ENCODE measurements around the gene TRIM5.
"Not testable (repeated sequence)": the region's sequence is repeated elsewhere in the genome, so short reads cannot be mapped to it uniquely, and the experiment has no call there.

TRIM5 gene

DNA sequence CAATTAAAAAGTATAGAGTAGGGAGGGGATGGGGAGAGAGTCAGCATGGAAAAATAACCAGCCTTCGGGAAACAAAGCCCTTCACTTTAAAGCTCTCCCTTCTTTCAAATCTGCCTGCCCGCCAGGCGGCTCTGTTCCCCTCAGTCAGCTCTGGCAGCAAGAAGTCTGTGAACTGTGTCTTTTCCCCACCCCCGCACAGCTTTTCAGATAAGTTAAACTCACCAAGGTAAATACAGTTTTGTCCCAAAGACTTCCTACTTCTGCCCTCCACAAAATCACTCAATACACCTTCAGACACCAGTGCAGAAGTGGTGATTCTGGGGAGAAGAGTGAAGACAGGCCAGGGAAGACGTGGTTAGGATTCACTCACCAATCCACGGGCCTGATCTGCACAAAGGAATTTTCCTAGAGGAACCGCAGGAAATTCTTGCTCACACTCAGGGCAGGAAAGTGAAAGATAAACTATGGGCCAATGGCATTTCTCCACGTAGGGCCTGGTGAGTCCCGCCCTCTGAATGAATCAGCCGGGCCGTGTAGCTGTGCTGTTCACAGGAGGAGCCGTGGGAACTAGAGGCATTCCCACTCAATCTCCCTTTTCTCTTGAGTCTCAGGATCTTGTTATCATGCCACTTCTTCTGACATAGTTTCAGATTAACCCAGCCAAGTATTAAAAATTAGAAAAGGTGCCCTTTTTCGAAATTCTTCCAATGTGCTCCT lies at the start of gene TRIM5:
Gene TRIM5 (minus strand): TSS at position 429 of the 717 bp plus-strand sequence. CDS start 4,897 bp downstream, outside the sequence.
- DNase-seq = peak; percentile 68 to 72

DNA sequence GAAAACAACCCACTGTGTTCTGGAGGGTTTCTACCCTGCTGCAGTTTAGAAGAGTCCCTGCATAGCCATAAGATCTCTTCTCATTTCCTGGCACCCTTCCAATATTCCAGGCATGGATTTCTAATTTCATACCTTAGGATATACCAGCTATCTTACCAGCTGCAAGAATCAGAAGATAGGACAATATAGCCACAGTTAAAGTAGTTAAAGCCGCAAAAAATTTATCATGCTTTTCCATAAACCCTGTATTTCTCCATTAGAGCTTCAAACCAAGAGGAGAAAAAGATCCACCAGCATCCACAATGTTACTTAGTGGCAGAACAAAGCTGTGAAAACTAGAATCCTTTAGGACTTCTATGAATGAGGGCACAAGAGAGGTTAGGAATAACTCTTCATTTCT lies 42.8 kb upstream of the TRIM5 start:
- no peak for DNase-seq

DNA sequence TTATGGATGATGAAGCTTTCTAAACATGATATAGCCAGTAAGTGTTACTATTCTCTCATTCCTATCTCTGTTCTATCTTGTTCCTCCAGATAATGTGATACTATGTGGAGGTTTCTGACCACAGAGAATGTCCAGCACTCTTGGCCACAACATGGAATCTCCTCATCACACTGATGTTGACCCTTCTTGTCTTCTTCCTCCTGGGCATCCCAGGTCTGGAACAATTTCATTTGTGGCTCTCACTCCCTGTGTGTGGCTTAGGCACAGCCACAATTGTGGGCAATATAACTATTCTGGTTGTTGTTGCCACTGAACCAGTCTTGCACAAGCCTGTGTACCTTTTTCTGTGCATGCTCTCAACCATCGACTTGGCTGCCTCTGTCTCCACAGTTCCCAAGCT lies 41.5 kb upstream of the TRIM5 start:
- DNase-seq = no peak

DNA sequence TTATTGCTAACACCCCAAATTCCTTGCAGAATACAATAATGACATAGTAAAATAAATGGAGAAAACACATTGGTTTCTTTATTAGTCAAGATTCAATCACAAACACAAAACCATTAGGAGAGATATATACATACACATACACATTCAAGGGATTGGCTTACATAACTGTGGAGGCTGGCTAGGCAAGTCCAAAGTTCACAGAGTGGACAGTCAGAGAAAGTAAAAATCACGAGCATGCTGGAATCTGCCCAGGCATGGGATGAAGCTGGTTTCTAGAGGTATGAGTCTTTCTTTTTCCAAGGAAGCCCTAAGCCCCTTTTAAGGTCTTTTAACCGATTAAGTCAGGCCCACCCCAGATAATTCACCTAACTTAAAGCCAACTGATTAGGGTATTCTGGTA lies 37.7 kb upstream of the TRIM5 start:
- no peak for DNase-seq

DNA sequence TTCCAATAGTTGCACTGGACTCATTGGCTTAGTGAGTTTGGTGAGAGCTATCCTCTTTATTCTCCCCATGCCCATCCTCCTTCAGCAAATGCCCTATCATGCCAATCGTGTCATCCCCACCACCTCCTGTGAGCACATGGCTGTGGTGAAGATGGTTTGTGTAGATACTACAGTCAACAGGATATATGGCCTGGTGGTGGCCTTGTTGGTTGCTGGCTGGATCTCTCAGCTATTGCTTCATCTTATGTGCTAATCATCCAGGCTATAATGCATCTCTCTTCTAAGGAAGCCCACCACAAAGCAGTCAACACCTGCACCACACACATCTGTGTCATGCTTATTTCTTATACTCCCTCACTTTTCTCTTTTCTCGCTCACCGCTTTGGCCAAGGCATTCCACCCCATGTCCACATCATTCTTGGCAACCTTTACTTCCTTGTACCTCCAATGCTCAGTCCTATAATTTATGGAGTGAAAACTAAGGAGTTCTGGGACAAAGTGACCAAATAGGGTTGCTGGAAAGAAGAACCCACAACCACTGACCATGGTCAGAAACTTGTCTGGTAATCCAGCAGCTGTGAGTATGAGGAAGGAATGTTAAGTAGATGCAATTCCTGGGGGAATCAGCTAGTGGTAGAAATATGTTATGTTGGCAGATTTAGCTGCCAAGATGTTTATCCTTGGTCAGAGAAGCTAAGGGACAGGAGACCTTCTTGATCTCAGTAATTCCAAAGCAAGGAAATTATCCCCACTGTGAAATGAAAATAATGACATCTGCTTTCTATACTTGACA lies 35.0 kb upstream of the TRIM5 start:
- DNase-seq = no peak

- not testable (repeated sequence) for DNase-seq
These were observed 31.6 kb upstream of the TRIM5 start for GRCh38 chr11:5716518-5716917.

DNA sequence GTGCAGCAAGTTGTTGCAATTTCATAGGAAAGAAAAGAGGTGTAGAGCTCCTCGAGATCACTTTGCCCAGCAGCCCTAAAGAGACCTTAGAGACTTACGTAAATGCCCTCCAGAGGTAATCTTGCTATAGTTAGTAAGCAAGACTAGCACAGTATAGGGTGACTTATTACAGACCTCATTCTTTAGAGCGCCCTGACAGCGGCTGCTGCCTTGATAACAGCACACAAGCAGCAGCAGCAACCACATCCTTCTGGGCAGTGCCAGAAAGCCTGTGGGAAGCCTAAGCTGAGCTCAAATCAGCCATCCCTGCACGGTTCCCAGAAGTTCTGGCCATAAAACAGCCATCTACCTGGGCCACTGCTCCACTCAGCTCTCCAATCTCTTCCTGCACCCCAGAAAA lies 28.8 kb upstream of the TRIM5 start:
- no peak for DNase-seq

DNA sequence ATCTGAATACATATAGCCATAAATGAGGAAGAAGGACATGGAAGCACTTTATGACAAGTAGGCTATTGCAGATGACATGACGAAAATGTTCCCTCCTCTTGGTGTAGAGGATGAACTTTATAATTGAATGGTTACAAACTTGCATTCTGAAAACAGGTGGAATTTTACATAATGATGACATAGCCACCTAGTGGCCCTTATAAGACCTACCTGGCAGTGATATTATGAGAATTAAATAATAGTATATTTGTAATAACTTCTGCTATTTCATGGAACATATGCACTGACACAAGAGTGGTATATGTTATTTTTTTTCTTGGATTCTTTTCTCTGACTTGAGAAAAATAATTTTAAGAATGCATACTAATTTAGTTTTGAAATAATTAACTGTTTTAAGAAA lies 27.6 kb upstream of the TRIM5 start:
- DNase-seq = no peak

DNA sequence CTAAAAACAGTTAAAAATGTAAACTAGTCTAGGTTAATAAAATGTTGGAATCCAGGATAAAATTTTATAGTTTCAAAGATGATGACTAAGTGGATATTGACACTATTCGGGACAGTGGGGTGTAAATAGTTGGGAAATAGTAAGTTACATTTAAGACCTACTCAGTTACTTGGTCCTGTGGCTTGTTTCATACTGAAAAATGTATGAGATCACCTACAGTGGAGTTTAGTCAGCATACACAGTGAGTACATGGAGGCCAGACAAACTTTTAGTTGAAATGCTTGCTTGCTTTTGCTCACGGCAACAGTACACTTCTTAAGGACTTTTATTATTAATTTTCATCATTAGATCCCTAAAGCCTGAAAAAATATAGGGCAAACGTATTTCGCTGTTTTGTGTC lies 20.8 kb upstream of the TRIM5 start:
- DNase-seq = no peak

GRCh38 chr11:5703741-5704536 lies 19.1 kb upstream of the TRIM5 start:
- no peak for DNase-seq

- no peak for DNase-seq
These were observed 16.2 kb upstream of the TRIM5 start for GRCh38 chr11:5701055-5701577.

DNA sequence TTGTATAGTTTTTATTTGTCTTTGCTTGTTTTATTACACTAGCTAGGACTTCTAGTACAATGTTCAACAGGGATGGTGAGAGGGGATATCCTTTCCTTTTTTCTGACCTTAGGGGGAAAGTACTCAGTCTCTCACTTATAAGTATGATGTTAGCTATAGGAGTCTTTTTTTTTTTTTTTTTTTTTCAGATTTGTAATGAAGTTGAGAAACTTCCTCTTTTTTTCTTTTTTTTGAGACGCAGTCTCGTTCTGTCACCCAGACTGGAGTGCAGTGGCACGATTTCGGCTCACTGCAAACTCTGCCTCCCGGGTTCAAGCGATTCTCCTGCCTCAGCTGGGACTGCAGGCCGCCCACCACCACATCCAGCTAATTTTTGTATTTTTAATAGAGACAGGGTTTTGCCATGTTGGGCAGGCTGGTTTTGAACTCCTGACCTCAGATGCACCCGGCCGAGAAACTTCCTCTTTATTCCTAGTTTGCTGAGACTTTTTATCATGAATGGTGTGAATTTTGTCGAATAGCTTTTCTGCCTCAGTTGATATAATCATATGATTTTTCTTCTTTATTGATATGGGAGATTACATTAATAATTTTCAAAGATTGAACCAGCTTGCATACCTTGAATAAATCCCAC lies 15.7 kb upstream of the TRIM5 start:
- DNase-seq = peak; percentile 43 to 56

DNA sequence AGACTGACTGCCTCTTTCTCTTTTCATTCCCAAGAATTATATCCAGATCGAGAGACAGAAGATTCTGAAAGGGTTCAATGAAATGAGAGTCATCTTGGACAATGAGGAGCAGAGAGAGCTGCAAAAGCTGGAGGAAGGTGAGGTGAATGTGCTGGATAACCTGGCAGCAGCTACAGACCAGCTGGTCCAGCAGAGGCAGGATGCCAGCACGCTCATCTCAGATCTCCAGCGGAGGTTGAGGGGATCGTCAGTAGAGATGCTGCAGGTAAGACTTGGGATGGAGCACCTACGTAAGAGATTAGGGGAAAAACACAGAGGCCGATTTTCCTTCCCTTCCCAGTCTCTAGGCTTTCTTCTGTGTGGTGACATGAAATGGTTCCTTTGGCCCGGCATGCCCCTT lies 13.4 kb upstream of the TRIM5 start:
- no peak for DNase-seq

- no peak for DNase-seq
These were observed 11.3 kb upstream of the TRIM5 start for GRCh38 chr11:5696210-5696609.

DNA sequence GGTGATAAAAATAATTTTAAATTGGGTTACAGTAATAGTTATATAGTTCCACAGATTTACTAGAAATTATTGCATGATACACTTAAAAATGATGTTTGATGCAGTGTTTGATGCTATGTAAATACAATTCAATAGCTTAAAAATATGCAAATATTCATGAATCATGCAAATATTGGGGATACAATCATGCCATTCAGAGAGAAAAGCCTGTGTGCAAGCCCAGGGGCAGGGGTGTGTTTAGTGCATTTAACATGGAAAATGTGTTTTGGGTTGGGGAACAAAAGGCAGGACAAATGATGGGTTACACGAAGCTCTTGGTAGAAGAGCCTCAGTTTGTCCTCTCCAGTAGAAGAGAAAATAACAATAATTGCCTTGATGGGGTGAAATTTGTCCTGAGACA lies 10.7 kb upstream of the TRIM5 start:
- no peak for DNase-seq

DNA sequence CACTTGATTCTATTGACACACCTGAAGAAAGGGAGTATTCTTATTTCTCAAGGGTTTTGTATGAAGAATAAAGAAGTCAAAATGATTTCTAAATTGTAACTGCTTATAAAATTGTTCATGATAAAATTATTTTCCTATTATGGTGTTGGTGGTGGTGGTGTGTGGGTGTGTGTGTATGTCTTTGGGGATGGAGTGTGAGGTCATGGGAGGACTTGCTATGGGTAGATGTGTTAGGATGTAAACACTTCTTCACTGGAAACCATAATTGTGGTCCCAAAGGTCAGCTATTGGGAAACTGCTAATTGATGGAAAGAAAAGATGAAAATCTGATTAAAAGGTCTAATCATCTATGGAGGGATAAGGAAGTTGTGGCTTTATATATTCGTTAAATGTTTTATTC lies 9.8 kb upstream of the TRIM5 start:
- DNase-seq = no peak

DNA sequence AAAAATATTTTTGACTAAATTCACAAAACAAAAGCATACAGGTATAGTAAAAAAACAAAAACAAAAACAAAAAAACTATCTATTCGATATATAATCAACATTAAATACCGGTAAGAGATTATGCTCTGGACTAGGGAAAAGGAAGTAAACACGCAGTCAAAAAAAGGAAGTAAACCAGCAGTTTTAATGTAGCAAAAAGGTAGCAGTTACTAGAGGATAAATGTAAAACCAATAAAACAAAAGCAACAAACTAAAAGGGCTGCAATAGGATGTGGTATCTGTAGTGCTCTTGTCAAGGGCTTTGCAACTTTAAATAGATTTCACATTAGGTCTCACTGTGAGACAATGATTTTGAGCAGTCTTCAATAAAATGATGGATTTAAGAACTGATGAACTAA lies 7.1 kb upstream of the TRIM5 start:
- DNase-seq = peak; percentile 23 to 55

GRCh38 chr11:5691238-5691963 lies 6.5 kb upstream of the TRIM5 start:
- DNase-seq = not testable (repeated sequence)

- peak in 1 of 2 experiments; percentile 9 for DNase-seq
These were observed 5.9 kb upstream of the TRIM5 start for GRCh38 chr11:5690736-5691135.

GRCh38 chr11:5690216-5690615 lies 5.3 kb upstream of the TRIM5 start:
- DNase-seq = no peak

- peak; percentile 87 to 90 for DNase-seq
These were observed 4.7 kb upstream of the TRIM5 start, which contains the start of gene TRIM22 for GRCh38 chr11:5689551-5689983. TRIM22 (plus strand) TSS chr11:5689790; CDS start chr11:5696233, 6,443 bp downstream.

DNA sequence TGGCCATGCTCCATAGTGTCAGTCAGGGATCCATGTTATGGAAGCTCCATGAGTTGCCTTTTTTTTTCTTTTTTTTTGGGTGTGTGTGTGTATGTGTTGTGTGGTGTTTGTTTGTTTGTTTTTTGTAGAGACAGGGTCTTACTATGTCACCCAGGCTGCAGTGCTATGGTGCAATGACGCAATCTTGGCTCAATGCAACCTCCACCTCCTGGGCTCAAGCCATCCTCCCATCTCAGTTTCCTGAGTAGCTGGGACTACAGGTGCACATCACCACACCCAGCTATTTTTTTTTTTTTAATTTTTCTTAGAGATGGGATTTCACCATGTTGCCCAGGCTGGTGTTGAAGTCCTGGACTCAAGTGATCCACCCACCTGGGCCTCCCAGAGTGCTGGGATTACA lies 3.6 kb upstream of the TRIM5 start:
- no peak for DNase-seq

Data from AML-193 (cell line).